ENCODE data around the gene MARK1. TPM values are rescaled to one million over a fixed set of nuclear protein-coding genes. Genes with fewer than 3 reads are reported as not detected.

The MARK1 gene
- polyA plus RNA-seq, 1 of the 3 experiments (the other 2 are of a cell fraction), result 3.1 TPM

- H2AFZ ChIP-seq (ENCODE audit: low read depth), result no peak overlapping the region
- H4K20me1 ChIP-seq (ENCODE audit: insufficient read depth), result no peaks in the 10 kb centered on the region
- ChIA-PET POLR2A (no interaction called here), CTCF (interaction anchor here (1.1 kb wide), 1 partner anchor 23 kb away, joined by 3 read pairs; no protein-coding TSS in a partner anchor)
- WGBS (ENCODE audit: low lambda C conversion rate), result 70% methylated on average over 3 of the region's 3 CpGs
- H3K9me3 ChIP-seq, result no peaks in the 10 kb centered on the region
- no peak overlapping the region for H3K4me2 ChIP-seq
- H3K36me3 ChIP-seq (replicated peaks in 1 of 2; ENCODE audit: control insufficient read depth in 1 of 2, insufficient read depth in 2 of 2, low read length in 1 of 2), result peaks cover 8 to 11% of the 10 kb centered on the region in 2 experiments
- no peak overlapping the region for H3K27ac ChIP-seq (ENCODE audit: low read depth in 2 of 2, low read length in 1 of 2)
- no peak for DNase-seq
- no peaks in the 10 kb centered on the region for H3K79me2 ChIP-seq (ENCODE audit: insufficient read depth)
- no peak overlapping the region for H3K9ac ChIP-seq
- no peak overlapping the region for H3K4me3 ChIP-seq (ENCODE audit: low read depth in 2 of 2, low read length in 1 of 2)
- H3K27me3 ChIP-seq (ENCODE audit: insufficient read depth), result no peaks in the 10 kb centered on the region
- H3K4me1 ChIP-seq (ENCODE audit: control insufficient read depth in 1 of 2, insufficient read depth in 2 of 2, low read depth in 1 of 2, low read length in 1 of 2), result no peaks in the 10 kb centered on the region
- no peaks in the 10 kb centered on the region for H3F3A ChIP-seq (replicated peaks; ENCODE audit: insufficient read depth)
- TF ChIP-seq SMC3 (IDR thresholded peaks at IDR 0.05; ENCODE audit: low read depth, low read length) (no peak), FOXJ3 (CRISPR knock-in tag; IDR thresholded peaks at IDR 0.05) (no peak), ELF1 (IDR thresholded peaks at IDR 0.05) (no peak), SIN3A (IDR thresholded peaks at IDR 0.05; ENCODE audit: borderline replicate concordance, low read depth, low read length) (no peak), RFX5 (IDR thresholded peaks at IDR 0.05; ENCODE audit: low read length) (no peak)
- H3K9me2 ChIP-seq, result no peaks in the 10 kb centered on the region
Measured at GRCh38 chr1:220666349-220666748, 138.4 kb downstream of the MARK1 start.

- CTCF ChIA-PET, result interaction anchor here (0.7 to 1.5 kb wide), 4 partner anchors 9 to 399 kb away, joined by 3 to 4 read pairs (median 3); no protein-coding TSS in a partner anchor
Measured at GRCh38 chr1:220669005-220669404, 141.1 kb downstream of the MARK1 start.

More at GRCh38 chr1:220669005-220669404, 141.1 kb downstream of the MARK1 start:
- Histone ChIP-seq H3K27me3 (ENCODE audit: insufficient read depth) (no peaks in the 10 kb centered on the region), H3K9me2 (no peaks in the 10 kb centered on the region), H3K9ac (no peak overlapping the region), H3K4me1 (ENCODE audit: control insufficient read depth in 1 of 2, insufficient read depth in 2 of 2, low read depth in 1 of 2, low read length in 1 of 2) (no peaks in the 10 kb centered on the region), H3F3A (replicated peaks; ENCODE audit: insufficient read depth) (no peaks in the 10 kb centered on the region), H3K4me2 (no peak overlapping the region), H3K9me3 (no peaks in the 10 kb centered on the region), H3K4me3 (ENCODE audit: low read depth in 2 of 2, low read length in 1 of 2) (no peak overlapping the region), H2AFZ (ENCODE audit: low read depth) (no peak overlapping the region), H3K27ac (ENCODE audit: low read depth in 2 of 2, low read length in 1 of 2) (no peak overlapping the region), H3K79me2 (ENCODE audit: insufficient read depth) (no peaks in the 10 kb centered on the region), H4K20me1 (ENCODE audit: insufficient read depth) (no peaks in the 10 kb centered on the region), H3K36me3 (replicated peaks in 1 of 2; ENCODE audit: control insufficient read depth in 1 of 2, insufficient read depth in 2 of 2, low read length in 1 of 2) (peaks cover 0 to 6% of the 10 kb centered on the region in 2 experiments)
- POLR2A ChIA-PET, result no interaction called here
- no peak for DNase-seq
- 63% methylated on average over 1 of the region's 1 CpG for WGBS (ENCODE audit: low lambda C conversion rate)
- TF ChIP-seq RXRA (IDR thresholded peaks at IDR 0.05; ENCODE audit: borderline replicate concordance, low read depth) (no peak), MAX (IDR thresholded peaks at IDR 0.05; ENCODE audit: low read depth) (no peak), JUND (IDR thresholded peaks at IDR 0.05) (no peak), SMC3 (IDR thresholded peaks at IDR 0.05; ENCODE audit: low read depth, low read length) (no peak), TCF12 (IDR thresholded peaks at IDR 0.05) (no peak), RCOR1 (IDR thresholded peaks at IDR 0.05; ENCODE audit: low read length) (no peak), FOXJ3 (CRISPR knock-in tag; IDR thresholded peaks at IDR 0.05) (no peak), ZBTB33 (IDR thresholded peaks at IDR 0.05; ENCODE audit: borderline replicate concordance, low read depth) (no peak), USF2 (IDR thresholded peaks at IDR 0.05; ENCODE audit: borderline replicate concordance, low read depth, low read length) (no peak), NFIC (IDR thresholded peaks at IDR 0.05; ENCODE audit: borderline replicate concordance) (no peak), USF1 (IDR thresholded peaks at IDR 0.05; ENCODE audit: borderline replicate concordance, low read depth) (no peak), GABPA (IDR thresholded peaks at IDR 0.05; ENCODE audit: low read depth) (no peak), RAD21 (IDR thresholded peaks at IDR 0.05; ENCODE audit: low read length) (no peak), TEAD4 (IDR thresholded peaks at IDR 0.05; ENCODE audit: borderline replicate concordance, insufficient read depth) (no peak), REST (IDR thresholded peaks at IDR 0.05; ENCODE audit: low read depth, low read length) (no peak)

All from SK-N-SH (cell line).